HCT116 (cell line): ENCODE measurements around the gene TRPC4.

ENCODE experiments used
- EZH2 ChIP-seq: fragments of 200-600 bp; sonication (generic); IDR thresholded peaks from 2 replicates; pipeline ENCODE4 v1.6.1; 2017; ENCODE audit warnings: antibody characterized with exemption, mixed run types
- POLR2A ChIP-seq: IDR thresholded peaks from 2 replicates; pipeline ENCODE4 v1.7.0; 2011; ENCODE audit warnings: borderline replicate concordance; ENCODE audit not compliant: insufficient read depth, insufficient read length; ENCODE audit errors: extremely low read depth
- ZNF274 ChIP-seq: fragments of 200-500 bp; sonication (Bioruptor generic); IDR thresholded peaks from 2 replicates; pipeline ENCODE4 v1.6.1; 2014; ENCODE audit warnings: mild to moderate bottlenecking, low read depth, low read length, inconsistent platforms

- TF ChIP-seq EZH2 (no peak), POLR2A (no peak), ZNF274 (no peak)
Measured at GRCh38 chr13:37868691-37869505, 674 bp downstream of the TRPC4 start.
